B cell (primary cell): Measurements from ENCODE around the gene KDM3B. TPM values are rescaled to one million over a fixed set of nuclear protein-coding genes. Genes with fewer than 3 reads are reported as not detected.
"Not testable (repeated sequence)": the region's sequence is repeated elsewhere in the genome, so short reads cannot be mapped to it uniquely, and the experiment has no call there.

Experiments used
- ATAC-seq: fragments of 200-7000 bp; cut with Tn5 transposase; one replicate; pipeline ENCODE4 v1.10.0; 2021; ENCODE audit warnings: low read depth, mild to moderate bottlenecking, moderate number of reproducible peaks, moderate library complexity
- CTCF ChIA-PET: fragments of 350-600 bp; sonication (Branson Sonifier 250); formaldehyde crosslinking; loops from one replicate; lab custom pipeline; 2021; ENCODE audit warnings: antibody characterized with exemption, inconsistent platforms; lab: Charles Lee
- POLR2A ChIA-PET: fragments of 350-600 bp; sonication (Branson Sonifier 250); formaldehyde crosslinking; loops from one replicate; lab custom pipeline; 2021; ENCODE audit warnings: antibody characterized with exemption; lab: Charles Lee
- DNase-seq: peaks from one replicate; pipeline ENCODE4 v3.0.0; 2013
- H2AFZ ChIP-seq: 2 replicates; pipeline ENCODE4 v1.6.1; 2012; ENCODE audit warnings: mild to moderate bottlenecking, low read depth, low read length; ENCODE audit not compliant: insufficient read depth, poor library complexity, severe bottlenecking
- H3K27ac ChIP-seq, 2 donors: 1 replicate in 1 of 2; 2 replicates in 1 of 2; pipeline ENCODE4 v1.5.1; 2012 to 2013; ENCODE audit warnings: low read length in 2 of 2, mild to moderate bottlenecking in 2 of 2, moderate library complexity in 1 of 2
- H3K27me3 ChIP-seq, 4 experiments: fragments of 200-600 bp in 1 of 4; sonication (generic) in 1 of 4; replicated peaks in 1 of 4; 1 replicate in 2 of 4; 2 replicates in 2 of 4; pipeline versions ENCODE4 v1.6.1 to v1.7.0; 2013 to 2016; ENCODE audit warnings: low read length in 3 of 4, mild to moderate bottlenecking in 2 of 4, mixed read lengths in 1 of 4, moderate library complexity in 1 of 4; ENCODE audit not compliant: insufficient read depth in 4 of 4, control insufficient read depth in 3 of 4; ENCODE audit errors: control extremely low read depth in 1 of 4
- H3K36me3 ChIP-seq, 2 experiments: replicated peaks in 1 of 2; 1 replicate in 1 of 2; 2 replicates in 1 of 2; pipeline versions ENCODE4 v1.6.1 to v1.7.1; 2013; ENCODE audit warnings: low read length in 1 of 2; ENCODE audit not compliant: insufficient read depth in 2 of 2, control insufficient read depth in 1 of 2; ENCODE audit errors: control extremely low read depth in 1 of 2, extremely low read depth in 1 of 2
- H3K4me1 ChIP-seq, 2 donors: fragments of 200-600 bp in 1 of 2; sonication (generic) in 1 of 2; 1 replicate in 1 of 2; 2 replicates in 1 of 2; pipeline versions ENCODE4 v1.5.1 to v1.6.1; 2013 to 2017; ENCODE audit warnings: low read length in 2 of 2; ENCODE audit not compliant: control insufficient read depth in 2 of 2, insufficient read depth in 2 of 2
- H3K4me2 ChIP-seq: replicated peaks from 2 replicates; pipeline ENCODE3; 2012; ENCODE audit warnings: mild to moderate bottlenecking, low read depth, low read length; ENCODE audit not compliant: poor library complexity, severe bottlenecking
- H3K4me3 ChIP-seq, 5 experiments: fragments of 200-600 bp in 1 of 5; sonication (generic) in 1 of 5; 1 replicate in 3 of 5; 2 replicates in 2 of 5; pipeline versions ENCODE4 v1.5.1 to v1.7.0; 2011 to 2016; ENCODE audit warnings: low read length in 4 of 5, mild to moderate bottlenecking in 4 of 5, low read depth in 2 of 5, control low read depth in 1 of 5, moderate library complexity in 1 of 5; ENCODE audit not compliant: insufficient read depth in 1 of 5; ENCODE audit errors: control extremely low read depth in 1 of 5, extremely low read depth in 1 of 5
- H3K79me2 ChIP-seq: fragments of 200-600 bp; sonication (generic); one replicate; pipeline ENCODE4 v1.6.0; 2016; ENCODE audit warnings: low read length; ENCODE audit not compliant: control insufficient read depth, insufficient read depth
- H3K9ac ChIP-seq: fragments of 200-600 bp; sonication (generic); 2 replicates; pipeline ENCODE4 v1.6.1; 2017; ENCODE audit warnings: mild to moderate bottlenecking, low read length, moderate library complexity
- H3K9me3 ChIP-seq, 3 donors: one replicate each; pipeline versions ENCODE4 v1.6.1 to v1.7.1; 2013; ENCODE audit warnings: low read length in 2 of 3; ENCODE audit not compliant: control insufficient read depth in 2 of 3, insufficient read depth in 1 of 3; ENCODE audit errors: control extremely low read depth in 1 of 3
- H4K20me1 ChIP-seq: 2 replicates; pipeline ENCODE4 v1.6.0; 2012; ENCODE audit warnings: mild to moderate bottlenecking, low read length; ENCODE audit not compliant: insufficient read depth, control insufficient read depth, poor library complexity, severe bottlenecking
- H3K27ac Mint-ChIP-seq: one replicate; pipeline ENCODE4 v1.8.0; 2021; ENCODE audit warnings: mixed read lengths
- H3K27me3 Mint-ChIP-seq: one replicate; pipeline ENCODE4 v1.8.0; 2021; ENCODE audit warnings: mixed read lengths
- H3K4me1 Mint-ChIP-seq: one replicate; pipeline ENCODE4 v1.8.0; 2021; ENCODE audit warnings: mixed read lengths
- H3K4me3 Mint-ChIP-seq: one replicate; pipeline ENCODE4 v1.8.0; 2021; ENCODE audit warnings: mixed read lengths
- H3K9me3 Mint-ChIP-seq: one replicate; pipeline ENCODE4 v1.8.0; 2022; ENCODE audit warnings: mixed read lengths; ENCODE audit not compliant: insufficient read depth
- EZH2 ChIP-seq: IDR thresholded peaks from 2 replicates; pipeline ENCODE4 v1.6.1; 2012; ENCODE audit warnings: borderline replicate concordance, low read depth, mild to moderate bottlenecking, moderate library complexity, low read length; ENCODE audit not compliant: insufficient read depth, poor library complexity, severe bottlenecking
- WGBS: methylation state at CpG from one replicate; pipeline ENCODE4 v1.1.5; 2013; ENCODE audit warnings: missing lambda C conversion rate; ENCODE audit not compliant: insufficient coverage; 5-methylcytosine and 5-hydroxymethylcytosine counted together
- intact Hi-C: fragments of 100-400 bp; cut with micrococcal nuclease; formaldehyde crosslinking; loops from one replicate; pipeline ENCODE4 v1.10.0; 2022
- polyA plus RNA-seq: library from polyadenylated mRNA; depleted of rRNA; stranded (reverse); fragments of >200 nt; gene quantifications from 2 replicates; pipeline ENCODE4 v1.2.3, GENCODE V29; 2012
- total RNA-seq, 2 donors: library from RNA; stranded (reverse); fragments of 120-200 nt in 1 of 2; gene quantifications; 1 replicate in 1 of 2; 2 replicates in 1 of 2; pipeline versions ENCODE4 v1.2.3 to v1.2.4, GENCODE V29; 2013 to 2022
- TF ChIP-seq, protein P1 (sequence below): fragments of 200-600 bp; IDR thresholded peaks from one replicate; pipeline ENCODE4 v1.8.0; 2022; ENCODE audit warnings: antibody characterized with exemption, mild to moderate bottlenecking

The KDM3B gene
- total and polyA plus RNA-seq, 2 donors (not counting 1 experiment from before 2014, with no cell fraction given): 41.8 to 99.9 TPM

DNA sequence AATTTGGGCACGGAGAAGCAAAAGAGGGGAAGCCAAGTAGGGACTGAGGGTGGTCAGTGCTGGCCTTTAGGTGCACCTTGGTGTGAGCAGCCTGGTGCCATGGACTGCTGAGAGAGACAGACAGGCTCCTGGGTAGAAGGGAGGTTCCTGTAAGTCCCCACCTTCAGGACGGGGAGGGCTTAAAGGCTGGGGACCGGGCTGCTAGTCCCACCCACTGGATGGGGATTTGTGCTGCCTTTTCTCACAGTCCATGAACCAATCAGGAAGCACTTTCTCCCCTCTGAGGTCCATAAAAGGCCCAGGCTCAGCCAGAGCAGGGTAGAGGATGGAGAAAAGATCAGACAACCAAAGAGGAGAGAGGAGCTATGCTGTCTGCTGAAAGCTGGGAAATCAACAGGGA is 36.1 kb upstream of the KDM3B start:
- no peaks in the 10 kb centered on the region for H3K27me3 Mint-ChIP-seq
- Histone ChIP-seq H3K27ac (no peak overlapping the region), H3K9ac (no peak overlapping the region), H3K4me2 (no peak overlapping the region), H4K20me1 (no peaks in the 10 kb centered on the region), H3K9me3 (no peaks in the 10 kb centered on the region), H3K27me3 (no peaks in the 10 kb centered on the region), H3K4me1 (no peaks in the 10 kb centered on the region), H3K79me2 (no peaks in the 10 kb centered on the region), H3K36me3 (no peaks in the 10 kb centered on the region), H2AFZ (no peak overlapping the region), H3K4me3 (no peak overlapping the region)
- intact Hi-C loops: no loop called here
- no peaks in the 10 kb centered on the region for H3K9me3 Mint-ChIP-seq
- no peak overlapping the region for H3K27ac Mint-ChIP-seq
- ChIA-PET POLR2A (no interaction called here), CTCF (no interaction called here)
- no peaks in the 10 kb centered on the region for H3K4me1 Mint-ChIP-seq
- WGBS: 100% methylated on average over 2 of the region's 3 CpGs
- TF ChIP-seq EZH2: no peak
- TF ChIP-seq, protein P1, sequence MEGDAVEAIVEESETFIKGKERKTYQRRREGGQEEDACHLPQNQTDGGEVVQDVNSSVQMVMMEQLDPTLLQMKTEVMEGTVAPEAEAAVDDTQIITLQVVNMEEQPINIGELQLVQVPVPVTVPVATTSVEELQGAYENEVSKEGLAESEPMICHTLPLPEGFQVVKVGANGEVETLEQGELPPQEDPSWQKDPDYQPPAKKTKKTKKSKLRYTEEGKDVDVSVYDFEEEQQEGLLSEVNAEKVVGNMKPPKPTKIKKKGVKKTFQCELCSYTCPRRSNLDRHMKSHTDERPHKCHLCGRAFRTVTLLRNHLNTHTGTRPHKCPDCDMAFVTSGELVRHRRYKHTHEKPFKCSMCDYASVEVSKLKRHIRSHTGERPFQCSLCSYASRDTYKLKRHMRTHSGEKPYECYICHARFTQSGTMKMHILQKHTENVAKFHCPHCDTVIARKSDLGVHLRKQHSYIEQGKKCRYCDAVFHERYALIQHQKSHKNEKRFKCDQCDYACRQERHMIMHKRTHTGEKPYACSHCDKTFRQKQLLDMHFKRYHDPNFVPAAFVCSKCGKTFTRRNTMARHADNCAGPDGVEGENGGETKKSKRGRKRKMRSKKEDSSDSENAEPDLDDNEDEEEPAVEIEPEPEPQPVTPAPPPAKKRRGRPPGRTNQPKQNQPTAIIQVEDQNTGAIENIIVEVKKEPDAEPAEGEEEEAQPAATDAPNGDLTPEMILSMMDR: no peak
- ATAC-seq (no peak), DNase-seq (no peak)
- no peak overlapping the region for H3K4me3 Mint-ChIP-seq

DNA sequence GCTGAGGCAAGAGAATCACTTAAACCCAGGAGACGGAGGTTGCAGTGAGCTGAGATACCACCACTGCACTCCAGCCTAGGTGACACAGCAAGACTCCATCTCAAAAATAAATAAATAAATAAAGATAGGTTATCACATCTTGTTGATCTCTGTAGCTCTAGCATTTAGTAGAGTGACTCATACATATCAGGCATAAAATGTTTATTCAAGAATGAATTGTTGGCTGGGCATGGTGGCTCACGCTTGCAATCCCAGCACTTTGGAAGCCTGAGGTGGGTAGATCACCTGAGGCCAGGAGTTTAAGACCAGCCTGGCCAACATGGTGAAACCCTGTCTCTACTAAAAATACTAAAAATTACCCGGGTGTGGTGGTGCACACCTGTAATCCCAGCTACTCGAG is 34.3 kb upstream of the KDM3B start:
- H4K20me1 ChIP-seq, intact Hi-C loops, H3K4me1 Mint-ChIP-seq, H3K4me3 ChIP-seq, H3K27me3 ChIP-seq, H3K9me3 ChIP-seq, H3K27ac Mint-ChIP-seq, POLR2A ChIA-PET, ATAC-seq, H3K27ac ChIP-seq, H3K36me3 ChIP-seq, H3K9ac ChIP-seq, H3K4me2 ChIP-seq, H3K4me1 ChIP-seq, H2AFZ ChIP-seq, H3K79me2 ChIP-seq, H3K27me3 Mint-ChIP-seq, DNase-seq, H3K9me3 Mint-ChIP-seq, CTCF ChIA-PET, H3K4me3 Mint-ChIP-seq: not testable (repeated sequence)
- 96% methylated on average over 3 of the region's 4 CpGs for WGBS
